HEK293T (cell line): ENCODE results near the gene L3MBTL4.

ENCODE experiments used
- CTCF ChIA-PET: fragments of 350-600 bp; formaldehyde crosslinking; extraction: SDS; loops from one replicate; lab custom pipeline; 2021; ENCODE audit warnings: antibody characterized with exemption, inconsistent platforms; lab: Yijun Ruan, JAX
- POLR2A ChIA-PET: fragments of 350-600 bp; formaldehyde crosslinking; extraction: SDS; loops from one replicate; lab custom pipeline; 2020; ENCODE audit warnings: antibody characterized with exemption, inconsistent platforms; lab: Yijun Ruan, JAX
- DNase-seq: peaks from one replicate; pipeline ENCODE4 v3.0.0; 2012; ENCODE audit warnings: mixed read lengths; ENCODE audit errors: extremely low spot score
- ARNT ChIP-seq: fragments of 450-650 bp; IDR thresholded peaks from 2 replicates; pipeline ENCODE4 v1.6.1; 2017; ENCODE audit warnings: mild to moderate bottlenecking
- BHLHE40 ChIP-seq: fragments of 450-650 bp; IDR thresholded peaks from 2 replicates; pipeline ENCODE4 v1.6.1; 2016; ENCODE audit warnings: mild to moderate bottlenecking, moderate library complexity, borderline replicate concordance
- CTBP1 ChIP-seq: fragments of 450-650 bp; IDR thresholded peaks from 2 replicates; pipeline ENCODE4 v1.6.1; 2016; ENCODE audit warnings: borderline replicate concordance
- ELF4 ChIP-seq: fragments of 450-650 bp; IDR thresholded peaks from 2 replicates; pipeline ENCODE4 v1.6.1; 2017; ENCODE audit warnings: antibody characterized with exemption
- FOXA1 ChIP-seq: fragments of 450-650 bp; IDR thresholded peaks from 2 replicates; pipeline ENCODE4 v1.6.1; 2016; ENCODE audit warnings: mild to moderate bottlenecking
- FOXK2 ChIP-seq: fragments of 450-650 bp; IDR thresholded peaks from 2 replicates; pipeline ENCODE4 v1.6.1; 2016; ENCODE audit warnings: mild to moderate bottlenecking
- FOXM1 ChIP-seq: fragments of 450-650 bp; IDR thresholded peaks from 2 replicates; pipeline ENCODE4 v1.6.1; 2017; ENCODE audit warnings: mild to moderate bottlenecking, borderline replicate concordance
- HDGF ChIP-seq: fragments of 450-650 bp; IDR thresholded peaks from 2 replicates; pipeline ENCODE4 v1.6.1; 2017; ENCODE audit warnings: antibody characterized with exemption, borderline replicate concordance
- L3MBTL2 ChIP-seq: fragments of 450-650 bp; conservative IDR thresholded peaks from 2 replicates; pipeline ENCODE4 v1.6.1; 2016; ENCODE audit warnings: mild to moderate bottlenecking
- LEF1 ChIP-seq: fragments of 450-650 bp; IDR thresholded peaks from 2 replicates; pipeline ENCODE4 v1.6.1; 2017; ENCODE audit warnings: mild to moderate bottlenecking, borderline replicate concordance
- NFRKB ChIP-seq: fragments of 450-650 bp; IDR thresholded peaks from 2 replicates; pipeline ENCODE4 v1.6.1; 2016; ENCODE audit warnings: mild to moderate bottlenecking, moderate library complexity
- SP1 ChIP-seq: fragments of 450-650 bp; IDR thresholded peaks from 2 replicates; pipeline ENCODE4 v1.6.1; 2017
- SUZ12 ChIP-seq: fragments of 450-650 bp; IDR thresholded peaks from 2 replicates; pipeline ENCODE4 v1.6.1; 2016; ENCODE audit warnings: mild to moderate bottlenecking
- TARDBP ChIP-seq: fragments of 450-650 bp; IDR thresholded peaks from 2 replicates; pipeline ENCODE4 v1.6.1; 2016
- ZNF384 ChIP-seq: fragments of 450-650 bp; IDR thresholded peaks from 2 replicates; pipeline ENCODE4 v1.6.1; 2016
- TF ChIP-seq, protein P1 (sequence below): fragments of 450-650 bp; IDR thresholded peaks from 2 replicates; pipeline ENCODE4 v1.6.1; 2016

The L3MBTL4 gene

DNA sequence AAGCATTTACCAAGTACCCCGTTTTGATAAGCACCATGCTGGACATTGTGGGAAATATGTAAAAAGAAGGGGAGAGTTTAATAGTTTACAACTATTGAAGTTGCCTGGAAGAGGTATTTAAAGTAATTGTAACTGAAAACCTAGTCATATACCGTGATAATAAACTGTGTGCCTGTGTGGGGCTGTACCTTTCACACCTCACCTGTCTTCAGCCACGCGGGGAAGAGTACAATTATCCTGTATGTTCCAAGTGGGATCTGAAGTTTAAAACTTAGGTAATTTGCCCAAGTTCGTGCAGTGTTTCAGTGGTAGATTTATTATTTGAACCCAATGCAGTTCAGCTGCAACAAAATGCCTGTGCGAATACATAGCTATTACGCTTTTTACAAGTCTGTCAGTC, 391.2 kb downstream of the L3MBTL4 start:
- ChIA-PET POLR2A (no interaction called here), CTCF (no interaction called here)
- TF ChIP-seq SUZ12 (no peak), HDGF (no peak), NFRKB (no peak), ZNF384 (no peak), LEF1 (no peak), SP1 (no peak), TARDBP (no peak)
- no peak for DNase-seq

DNA sequence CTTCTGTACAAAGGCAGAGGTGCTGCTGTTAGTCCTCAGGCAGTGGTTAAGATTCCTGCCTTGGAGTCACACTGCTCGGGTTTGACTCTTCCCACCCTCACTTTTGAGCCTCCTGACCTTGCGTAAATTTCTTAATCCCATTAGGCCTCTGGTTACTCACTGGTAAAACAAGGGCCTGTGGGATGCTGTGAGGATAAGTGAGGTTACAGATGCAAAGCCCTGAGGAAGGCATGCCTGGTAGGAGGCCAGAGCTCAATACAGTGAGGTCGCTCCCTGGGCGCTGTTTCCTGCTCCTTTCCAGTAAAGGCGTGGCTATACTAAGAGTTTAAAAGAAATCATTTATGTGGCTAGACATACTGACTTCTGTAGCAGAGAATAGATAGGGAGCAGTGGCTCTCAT, 391.9 kb downstream of the L3MBTL4 start:
- CTCF ChIA-PET = no interaction called here
- DNase-seq = peak; percentile 6
- TF ChIP-seq HDGF = no peak
- TF ChIP-seq TARDBP = no peak
- TF ChIP-seq ZNF384 = no peak
- TF ChIP-seq LEF1 = no peak
- no peak for TF ChIP-seq FOXM1
- TF ChIP-seq ELF4 = no peak
- TF ChIP-seq FOXA1 = no peak
- TF ChIP-seq CTBP1 = no peak
- TF ChIP-seq NFRKB = no peak
- TF ChIP-seq FOXK2 = no peak
- TF ChIP-seq ARNT = no peak
- no peak for TF ChIP-seq BHLHE40
- no peak for TF ChIP-seq SP1
- TF ChIP-seq, protein P1, sequence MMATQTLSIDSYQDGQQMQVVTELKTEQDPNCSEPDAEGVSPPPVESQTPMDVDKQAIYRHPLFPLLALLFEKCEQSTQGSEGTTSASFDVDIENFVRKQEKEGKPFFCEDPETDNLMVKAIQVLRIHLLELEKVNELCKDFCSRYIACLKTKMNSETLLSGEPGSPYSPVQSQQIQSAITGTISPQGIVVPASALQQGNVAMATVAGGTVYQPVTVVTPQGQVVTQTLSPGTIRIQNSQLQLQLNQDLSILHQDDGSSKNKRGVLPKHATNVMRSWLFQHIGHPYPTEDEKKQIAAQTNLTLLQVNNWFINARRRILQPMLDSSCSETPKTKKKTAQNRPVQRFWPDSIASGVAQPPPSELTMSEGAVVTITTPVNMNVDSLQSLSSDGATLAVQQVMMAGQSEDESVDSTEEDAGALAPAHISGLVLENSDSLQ = no peak
- no peak for TF ChIP-seq L3MBTL2
- POLR2A ChIA-PET = no interaction called here

DNA sequence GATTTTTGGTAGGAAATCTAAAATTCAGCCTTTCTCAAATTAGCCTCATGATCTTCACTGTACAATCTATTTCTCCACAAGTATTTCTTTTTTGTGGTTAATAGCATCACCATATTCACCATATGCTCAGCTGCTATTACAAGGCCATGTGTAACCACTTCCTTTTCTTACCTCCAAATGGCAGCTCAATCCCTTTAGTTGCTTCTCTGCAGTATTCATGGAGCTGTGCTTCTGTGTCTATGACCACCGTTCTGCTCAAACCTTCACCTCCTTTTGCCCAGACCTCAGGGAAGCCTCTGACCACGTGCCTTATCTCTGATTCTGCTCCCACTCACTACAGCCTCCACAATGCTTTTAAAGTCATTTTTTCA, 392.7 kb downstream of the L3MBTL4 start:
- DNase-seq = no peak
- TF ChIP-seq ELF4 (no peak), FOXK2 (no peak), ARNT (no peak), FOXM1 (no peak), LEF1 (no peak), BHLHE40 (no peak)
- ChIA-PET POLR2A (no interaction called here), CTCF (no interaction called here)

DNA sequence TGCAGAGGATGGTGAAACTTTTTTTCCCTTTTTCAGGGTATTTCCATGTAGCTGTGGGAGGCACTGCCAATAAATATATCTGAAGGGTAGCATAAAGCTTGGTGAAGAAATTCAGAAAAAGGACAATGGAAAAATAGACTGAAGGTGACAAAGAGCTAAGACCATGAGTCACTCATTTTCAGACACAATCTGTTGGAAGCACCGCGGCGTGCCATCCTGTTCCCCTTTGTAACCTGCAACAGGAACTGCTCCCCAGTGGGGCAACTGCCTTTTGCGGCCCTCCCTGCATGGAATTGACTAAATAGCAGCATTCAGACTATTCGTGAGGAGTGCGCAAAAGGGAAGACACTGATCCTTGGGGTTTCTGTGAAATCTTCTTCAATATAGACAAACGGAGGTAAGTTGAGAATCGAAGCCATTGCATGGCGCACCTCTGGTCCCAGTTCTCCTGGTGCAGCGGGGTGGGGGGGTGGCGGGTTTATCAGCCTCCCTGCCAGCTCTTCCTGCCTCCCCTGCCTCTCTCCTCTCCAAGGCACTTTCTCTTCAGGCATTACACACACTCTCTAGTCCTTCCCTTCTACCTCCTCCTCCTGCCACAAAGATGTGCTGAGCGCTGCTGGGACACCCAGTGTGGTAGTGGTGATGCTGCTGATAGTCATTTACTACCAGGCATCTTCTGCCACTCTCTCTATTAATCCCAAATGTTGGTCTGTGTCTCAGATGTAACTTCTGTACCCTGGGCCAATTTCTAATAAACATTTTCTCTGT, 393.2 kb downstream of the L3MBTL4 start:
- CTCF ChIA-PET = no interaction called here
- TF ChIP-seq FOXM1 (no peak), L3MBTL2 (no peak), ZNF384 (no peak), TARDBP (no peak), SP1 (no peak), LEF1 (no peak), NFRKB (no peak), ELF4 (no peak), FOXA1 (no peak), BHLHE40 (no peak), HDGF (no peak), CTBP1 (no peak), SUZ12 (no peak), FOXK2 (no peak)
- TF ChIP-seq, protein P1 = no peak
- no peak for DNase-seq

DNA sequence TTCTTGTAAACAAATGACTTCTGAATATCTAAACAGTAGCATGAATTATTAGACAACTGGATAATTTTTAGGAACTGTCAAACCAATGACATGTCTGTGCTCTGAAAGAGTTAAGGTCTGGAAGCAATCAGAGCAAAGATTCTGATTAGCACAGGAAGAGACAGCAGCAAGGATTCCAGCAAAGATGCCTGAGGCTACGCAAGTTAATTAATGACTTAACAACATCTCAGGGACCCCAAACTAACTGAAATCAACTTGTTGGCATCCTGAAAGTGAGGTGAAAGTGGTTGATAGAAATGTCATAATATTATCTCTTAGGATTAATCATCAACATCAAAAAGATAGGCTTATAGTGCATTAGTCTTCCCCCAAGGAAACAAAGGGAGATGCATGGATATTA, 396.0 kb downstream of the L3MBTL4 start:
- POLR2A ChIA-PET = no interaction called here
- no peak for DNase-seq
- no peak for TF ChIP-seq FOXA1
- no peak for TF ChIP-seq NFRKB
- no peak for TF ChIP-seq ZNF384
- CTCF ChIA-PET = no interaction called here

More for the DNA sequence above, 393.2 kb downstream of the L3MBTL4 start:
- POLR2A ChIA-PET = no interaction called here

DNA sequence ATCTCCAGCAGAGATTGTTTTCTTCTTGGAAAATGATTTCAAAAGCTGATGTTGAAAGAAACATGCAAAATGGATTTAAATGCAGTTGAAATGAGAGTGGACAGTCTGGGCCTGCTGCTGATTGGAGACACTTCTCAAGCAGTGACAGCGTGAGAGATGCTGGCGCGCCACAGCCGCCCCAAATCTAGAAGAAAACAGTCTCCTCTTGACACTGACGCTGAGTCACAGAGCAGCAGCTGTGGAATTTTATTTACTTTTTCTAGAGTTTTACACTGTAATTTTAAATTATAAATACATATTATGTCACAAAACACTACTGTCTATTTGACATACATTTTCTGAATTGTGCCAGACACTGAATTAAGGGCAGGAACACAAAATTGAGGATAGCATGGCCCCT, 397.5 kb downstream of the L3MBTL4 start:
- DNase-seq = no peak
- ChIA-PET POLR2A (no interaction called here), CTCF (no interaction called here)
- TF ChIP-seq, protein P1 = no peak
- TF ChIP-seq ARNT = no peak
- TF ChIP-seq FOXM1 = no peak
- TF ChIP-seq HDGF = no peak
- no peak for TF ChIP-seq ZNF384
- no peak for TF ChIP-seq TARDBP
- no peak for TF ChIP-seq BHLHE40
- no peak for TF ChIP-seq FOXA1
- TF ChIP-seq SUZ12 = no peak
- TF ChIP-seq LEF1 = no peak
- no peak for TF ChIP-seq CTBP1
- TF ChIP-seq FOXK2 = no peak
- TF ChIP-seq L3MBTL2 = no peak
- no peak for TF ChIP-seq ELF4

DNA sequence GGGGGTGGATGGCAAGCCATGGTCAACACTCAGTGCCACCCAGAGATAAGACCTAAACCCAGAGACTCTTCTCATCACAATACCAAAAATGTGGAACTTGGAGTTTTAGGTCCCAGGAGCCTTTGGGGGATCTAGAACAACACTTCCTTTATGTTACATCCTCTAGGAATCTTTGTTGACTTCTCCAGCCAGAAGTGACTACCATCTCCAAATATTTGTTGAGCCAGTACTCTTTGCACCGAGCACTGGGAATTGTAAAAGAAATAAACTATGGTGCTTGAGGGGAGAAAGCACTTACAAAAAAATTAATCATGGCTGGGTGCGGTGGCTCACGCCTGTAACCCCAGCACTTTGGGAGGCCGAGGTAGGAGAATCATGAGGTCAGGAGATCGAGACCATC, 399.3 kb downstream of the L3MBTL4 start:
- ChIA-PET POLR2A (no interaction called here), CTCF (no interaction called here)
- no peak for DNase-seq
- TF ChIP-seq, protein P1 = no peak
- TF ChIP-seq LEF1 (no peak), FOXA1 (no peak), ARNT (no peak), L3MBTL2 (no peak)
